ENCODE data around the gene CES1. TPM values are rescaled to one million over a fixed set of nuclear protein-coding genes. Genes with fewer than 3 reads are reported as not detected.
"Not testable (repeated sequence)": the region's sequence is repeated elsewhere in the genome, so short reads cannot be mapped to it uniquely, and the experiment has no call there.

The CES1 gene
- total RNA-seq, result 45.2 TPM

GRCh38 chr16:55832773-55833691 is at the start of gene CES1:
Gene CES1, minus strand, starts transcription at chr16:55833096. Its CDS starts 41 bp downstream, at chr16:55833055.
- intact Hi-C loops (cut with DNase I), result no loop called here
- DNase-seq (ENCODE audit: low spot score) (peak; percentile 85), ATAC-seq (peak; percentile 93)

DNA sequence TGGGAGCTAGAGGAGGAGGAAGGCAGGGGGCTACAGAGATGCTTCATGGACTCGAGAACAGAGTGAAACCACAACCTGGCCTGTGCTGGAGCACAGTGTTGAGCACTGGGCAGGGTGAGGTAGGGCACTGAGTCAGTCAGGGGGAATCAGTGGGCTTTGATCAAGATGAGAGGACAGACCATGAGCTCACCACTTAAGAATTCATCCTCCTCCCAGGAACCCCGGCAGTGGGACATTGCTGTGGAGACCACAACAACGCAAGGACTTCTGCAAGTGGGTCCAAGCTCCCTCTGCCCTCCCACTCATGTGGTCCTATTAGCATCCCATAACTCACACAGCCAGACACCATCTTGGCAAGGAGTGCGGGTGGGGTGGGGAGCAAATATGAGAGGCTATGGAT is 44.0 kb upstream of the CES1 start:
- DNase-seq (ENCODE audit: low spot score), result no peak
- ATAC-seq, result no peak
- intact Hi-C loops (cut with DNase I), result no loop called here

GRCh38 chr16:55875273-55875672 is 42.4 kb upstream of the CES1 start, which contains the start of gene CES5A:
Gene CES5A, minus strand, starts transcription at chr16:55875373. Its CDS starts 152 bp downstream, at chr16:55875221.
- intact Hi-C loops (cut with DNase I), result no loop called here
- ATAC-seq (no peak), DNase-seq (ENCODE audit: low spot score) (no peak)

DNA sequence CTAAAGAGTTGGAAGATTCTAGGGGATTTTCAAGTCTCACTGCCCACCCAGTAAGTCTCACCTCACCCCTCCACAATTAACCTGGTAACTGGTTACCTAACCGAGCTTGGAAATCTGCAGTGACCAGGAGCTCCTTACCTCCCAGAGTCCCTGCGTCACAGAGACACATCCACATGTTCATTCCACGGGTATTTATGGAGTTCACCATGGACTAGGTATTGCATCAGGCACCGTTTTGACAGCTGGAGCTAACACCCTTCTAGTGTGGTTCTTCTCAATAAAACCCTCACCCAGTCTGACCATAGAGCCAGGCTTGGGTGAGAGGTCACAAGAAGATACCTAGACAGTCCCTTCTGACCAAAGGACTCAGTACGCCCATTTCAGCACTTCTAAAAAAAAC is 40.2 kb upstream of the CES1 start:
- intact Hi-C loops (cut with DNase I), result no loop called here
- no peak for ATAC-seq
- DNase-seq (ENCODE audit: low spot score), result no peak

DNA sequence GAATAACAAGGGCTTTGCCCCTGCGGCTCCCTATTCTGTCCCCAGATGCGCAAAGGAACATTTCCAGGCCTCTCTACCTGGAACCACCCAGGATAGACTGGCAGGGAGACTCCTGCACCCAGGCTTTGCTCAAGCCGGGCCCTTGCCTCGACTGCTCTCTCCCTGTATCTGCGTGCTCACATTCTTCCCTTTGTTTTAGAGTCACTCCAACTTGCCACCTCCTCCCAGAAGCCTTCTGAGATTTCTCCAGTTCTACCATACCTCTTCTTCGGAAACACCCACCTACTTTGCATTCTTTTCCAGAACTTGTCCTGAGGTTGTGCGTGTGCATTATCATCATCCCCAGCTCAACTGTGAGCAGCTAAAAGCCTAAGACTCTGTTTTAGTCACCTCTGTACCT is 39.2 kb upstream of the CES1 start:
- no peak for DNase-seq (ENCODE audit: low spot score)
- no peak for ATAC-seq
- intact Hi-C loops (cut with DNase I), result no loop called here

GRCh38 chr16:55871411-55872038 is 38.6 kb upstream of the CES1 start:
- intact Hi-C loops (cut with DNase I), result no loop called here
- DNase-seq (ENCODE audit: low spot score) (no peak), ATAC-seq (no peak)

- DNase-seq (ENCODE audit: low spot score) (no peak), ATAC-seq (no peak)
- intact Hi-C loops (cut with DNase I), result no loop called here
Measured at GRCh38 chr16:55868980-55869379, 36.1 kb upstream of the CES1 start.

DNA sequence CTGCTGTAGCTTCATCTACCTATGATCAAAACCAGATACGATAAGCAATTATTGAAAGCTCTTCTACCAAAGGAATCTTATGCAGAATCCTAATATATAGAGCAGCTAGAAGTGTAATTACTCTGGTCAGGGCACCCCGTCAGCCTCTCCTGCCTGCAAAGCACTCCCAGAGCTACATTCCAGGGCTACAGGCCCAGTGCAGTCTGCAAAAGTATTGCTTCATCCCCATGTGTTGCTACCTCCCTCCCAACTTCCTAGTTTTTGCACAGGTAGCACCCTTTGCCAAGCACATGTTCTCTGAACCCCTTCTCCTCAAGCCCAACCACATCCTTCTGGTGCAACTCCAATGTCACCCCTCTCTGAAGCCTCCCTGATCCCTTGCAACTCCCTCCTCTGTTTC is 35.2 kb upstream of the CES1 start:
- ATAC-seq (no peak), DNase-seq (ENCODE audit: low spot score) (no peak)
- intact Hi-C loops (cut with DNase I), result no loop called here

DNA sequence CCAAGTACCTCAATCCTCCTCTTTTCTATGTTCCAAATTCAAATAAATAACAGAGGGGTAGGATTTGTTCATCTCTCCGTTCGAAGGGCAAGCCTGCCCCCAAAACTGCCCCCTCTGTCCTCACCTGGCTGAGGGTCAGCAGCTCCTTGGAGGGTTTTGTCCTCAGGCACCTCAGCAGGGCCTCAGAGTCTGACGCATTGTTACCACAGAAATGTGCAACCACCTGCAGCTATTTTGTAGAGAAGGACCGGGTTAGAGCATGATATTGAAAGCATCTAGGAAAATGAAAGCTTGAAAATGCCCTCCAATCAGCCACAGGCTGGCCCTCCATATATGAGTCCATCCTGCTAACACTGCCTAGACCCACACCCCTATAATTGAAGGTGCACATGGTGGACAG is 28.4 kb upstream of the CES1 start:
- ATAC-seq, result no peak
- intact Hi-C loops (cut with DNase I), result no loop called here
- no peak for DNase-seq (ENCODE audit: low spot score)

DNA sequence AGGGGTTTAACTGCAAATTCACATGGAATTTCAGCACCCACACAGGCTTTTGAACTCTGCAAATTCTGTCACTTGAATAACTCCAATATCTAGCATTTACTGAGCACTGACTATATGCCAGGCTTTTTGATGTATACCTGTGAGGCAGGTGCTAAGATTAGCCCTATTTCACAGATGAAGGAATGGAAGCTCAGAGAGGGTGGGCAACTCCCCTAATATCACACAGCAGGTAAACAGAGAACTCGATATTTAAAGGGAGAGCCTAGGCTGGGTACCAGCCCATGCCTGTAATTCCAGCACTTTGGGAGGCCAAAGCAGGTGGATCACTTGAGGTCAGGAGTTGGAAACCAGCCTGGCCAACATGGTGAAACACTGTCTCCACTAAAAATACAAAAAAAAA is 24.8 kb upstream of the CES1 start:
- DNase-seq (ENCODE audit: low spot score); ATAC-seq; intact Hi-C loops (cut with DNase I): not testable (repeated sequence)

GRCh38 chr16:55856950-55857349 is 24.1 kb upstream of the CES1 start:
- no peak for ATAC-seq
- DNase-seq (ENCODE audit: low spot score), result no peak
- intact Hi-C loops (cut with DNase I), result no loop called here

GRCh38 chr16:55853114-55853513 is 20.2 kb upstream of the CES1 start:
- intact Hi-C loops (cut with DNase I), result no loop called here
- no peak for ATAC-seq

GRCh38 chr16:55849536-55849935 is 16.6 kb upstream of the CES1 start:
- intact Hi-C loops (cut with DNase I), result loop anchor here (10.0 kb wide), 2 partner anchors 135 to 385 kb away; no protein-coding TSS in a partner anchor
- DNase-seq (ENCODE audit: low spot score) (no peak), ATAC-seq (no peak)

More at GRCh38 chr16:55853114-55853513, 20.2 kb upstream of the CES1 start:
- DNase-seq (ENCODE audit: low spot score), result no peak

DNA sequence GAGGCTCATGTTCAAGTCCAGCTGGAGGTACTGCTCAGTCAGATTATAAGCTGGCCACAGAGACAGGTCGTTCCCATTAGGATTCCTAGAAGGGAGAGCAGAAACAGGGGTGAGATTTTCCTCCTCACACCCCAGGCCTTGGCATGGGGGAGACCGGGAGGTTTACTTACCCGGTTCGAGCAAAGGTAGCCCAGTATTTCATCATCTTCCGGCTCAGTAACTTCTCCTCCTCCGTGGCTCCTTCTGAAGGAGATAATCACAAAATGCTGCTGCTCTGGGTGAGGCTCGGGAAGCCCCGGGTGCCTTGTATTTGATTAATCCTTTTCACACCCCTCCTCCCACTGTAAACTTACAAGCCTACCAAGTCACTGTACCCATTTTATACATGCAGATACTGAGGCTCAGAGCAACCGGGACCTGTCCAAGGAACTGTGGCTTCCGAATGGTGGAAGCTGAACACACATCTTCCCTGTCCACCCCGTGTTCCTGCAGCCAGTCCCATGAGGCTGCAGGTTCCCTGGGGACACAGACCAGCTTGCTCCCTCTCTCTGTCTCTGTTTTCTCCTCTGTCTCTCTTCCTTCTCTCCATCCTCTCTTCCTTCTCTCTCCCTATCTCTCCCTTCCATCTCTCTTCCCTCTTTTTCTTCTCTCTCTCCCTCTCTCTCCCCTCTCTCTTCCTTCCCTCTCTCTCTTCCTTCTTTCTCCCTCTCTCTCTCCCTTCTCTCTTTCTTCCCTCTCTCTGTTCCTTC is 13.9 kb upstream of the CES1 start:
- intact Hi-C loops (cut with DNase I), result loop anchor here (10.0 kb wide), 2 partner anchors 132 to 382 kb away; no protein-coding TSS in a partner anchor
- no peak for DNase-seq (ENCODE audit: low spot score)
- no peak for ATAC-seq

DNA sequence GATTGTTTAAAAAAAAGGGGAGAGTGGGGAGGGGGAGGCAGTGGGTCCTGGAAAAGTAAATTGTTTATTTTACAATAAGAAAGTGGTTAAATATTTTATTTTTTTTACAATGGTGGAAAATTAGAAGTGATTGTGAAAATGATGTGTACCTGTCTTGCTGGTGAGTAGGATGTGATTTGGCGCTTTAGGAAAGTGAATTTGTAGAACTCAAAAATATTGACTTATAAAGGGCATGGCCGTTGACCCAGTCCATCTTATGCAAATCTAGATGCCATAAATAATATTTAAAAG is 10.2 kb upstream of the CES1 start:
- intact Hi-C loops (cut with DNase I), result loop anchor here (10.0 kb wide), 2 partner anchors 128 to 378 kb away; no protein-coding TSS in a partner anchor
- DNase-seq (ENCODE audit: low spot score) (no peak), ATAC-seq (no peak)

- intact Hi-C loops (cut with DNase I), result loop anchor here (10.0 kb wide), 2 partner anchors 128 to 378 kb away; no protein-coding TSS in a partner anchor
- ATAC-seq, result peak; percentile 77
- DNase-seq (ENCODE audit: low spot score), result no peak
Measured at GRCh38 chr16:55842369-55843104, 9.6 kb upstream of the CES1 start.

DNA sequence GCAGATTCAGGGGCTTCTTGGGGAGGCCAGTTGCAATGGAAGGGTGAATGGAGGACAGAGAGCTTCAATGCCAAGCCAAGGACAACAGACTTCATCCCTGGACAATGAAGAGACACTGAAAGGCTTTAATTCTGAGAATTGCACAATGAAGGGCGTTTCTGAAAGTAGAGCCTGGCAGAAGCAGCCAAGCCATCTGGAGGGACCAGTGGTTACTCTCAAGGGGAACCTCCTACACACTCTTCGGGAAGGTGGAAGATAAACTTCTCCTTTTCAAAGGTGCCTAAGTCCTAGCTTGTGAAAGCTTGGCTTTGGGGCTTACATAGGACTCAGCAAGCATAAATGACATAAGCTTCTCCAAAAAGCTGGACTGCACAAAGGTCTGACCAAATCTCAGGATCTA is 6.2 kb upstream of the CES1 start:
- ATAC-seq, result peak; percentile 48
- intact Hi-C loops (cut with DNase I), result no loop called here
- no peak for DNase-seq (ENCODE audit: low spot score)

DNA sequence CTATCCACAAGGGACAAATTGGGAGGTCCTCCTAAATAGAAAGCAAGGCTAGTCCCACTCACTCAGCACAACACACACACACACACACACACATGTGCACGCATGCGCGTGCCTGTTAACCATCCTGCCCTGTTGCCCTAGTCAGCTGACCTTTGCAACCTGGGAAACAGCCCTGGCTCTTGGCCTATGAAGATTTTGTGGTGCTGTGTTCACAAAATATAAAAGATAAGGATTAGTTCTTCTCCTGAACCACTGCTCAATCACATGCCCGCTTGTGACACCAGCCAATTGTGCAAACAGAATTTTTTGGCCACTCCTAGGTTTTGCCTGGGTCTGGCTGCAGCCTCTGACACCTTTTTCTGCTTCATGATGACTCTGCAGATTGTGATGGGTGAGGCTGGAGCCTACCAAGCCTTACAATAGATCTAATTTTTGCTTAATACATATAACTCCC is 3.3 kb upstream of the CES1 start:
- DNase-seq (ENCODE audit: low spot score) (no peak), ATAC-seq (peak; percentile 42)
- intact Hi-C loops (cut with DNase I), result no loop called here

DNA sequence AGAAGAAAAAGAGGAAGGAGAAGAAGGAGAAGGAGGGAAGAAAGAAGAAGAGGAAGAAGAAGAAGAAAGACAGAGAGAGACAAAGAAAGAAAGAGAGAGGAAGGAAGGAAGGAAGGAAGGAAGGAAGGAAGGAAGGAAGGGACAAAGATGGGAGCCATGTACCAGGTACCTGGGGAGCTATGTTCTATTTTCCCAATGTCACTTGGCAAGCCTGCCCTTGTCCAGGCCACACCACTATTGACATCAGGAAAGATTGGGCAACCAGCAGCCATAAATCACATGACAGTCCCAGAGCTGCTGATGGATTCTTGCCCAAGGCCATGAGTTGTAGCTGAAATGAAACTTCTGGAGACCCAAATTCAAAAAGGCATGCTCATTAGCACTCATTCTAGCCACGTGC is 2.7 kb upstream of the CES1 start:
- DNase-seq (ENCODE audit: low spot score), result peak; percentile 67
- intact Hi-C loops (cut with DNase I), result no loop called here

More for the DNA sequence above, 2.7 kb upstream of the CES1 start:
- peak; percentile 75 for ATAC-seq
